Activated CD8-positive, alpha-beta memory T cell treated with anti-CD3 and anti-CD28 coated beads, Interleukin-2, amount 10 ng/mL, durations not matched to agents 7 days and 5 days (primary cell): ENCODE measurements around the gene TBXT. TPM values are rescaled to one million over a fixed set of nuclear protein-coding genes. Genes with fewer than 3 reads are reported as not detected.
"Not testable (repeated sequence)": the region's sequence is repeated elsewhere in the genome, so short reads cannot be mapped to it uniquely, and the experiment has no call there.

Experiments used
- ATAC-seq: fragments of 150-1000 bp; cut with Tn5 transposase; one replicate; pipeline ENCODE4 v1.10.0; 2021; ENCODE audit warnings: moderate library complexity
- CTCF ChIA-PET: fragments of 350-600 bp; sonication (Branson Sonifier 250); formaldehyde crosslinking; loops from one replicate; lab custom pipeline; 2021; ENCODE audit warnings: antibody characterized with exemption; lab: Charles Lee
- DNase-seq: peaks from one replicate; pipeline ENCODE4 v3.0.0-alpha.2; 2020
- H3K27ac Mint-ChIP-seq: one replicate; pipeline ENCODE4 v1.8.0; 2021; ENCODE audit warnings: mild to moderate bottlenecking, mixed read lengths
- H3K27me3 Mint-ChIP-seq: one replicate; pipeline ENCODE4 v1.8.0; 2021; ENCODE audit warnings: mixed read lengths
- H3K36me3 Mint-ChIP-seq: one replicate; pipeline ENCODE4 v1.8.0; 2021; ENCODE audit warnings: mild to moderate bottlenecking, mixed read lengths
- H3K4me1 Mint-ChIP-seq: one replicate; pipeline ENCODE4 v1.8.0; 2021; ENCODE audit warnings: mixed read lengths
- H3K4me3 Mint-ChIP-seq: one replicate; pipeline ENCODE4 v1.8.0; 2021; ENCODE audit warnings: mild to moderate bottlenecking, moderate library complexity, mixed read lengths
- H3K9me3 Mint-ChIP-seq: one replicate; pipeline ENCODE4 v1.8.0; 2022; ENCODE audit warnings: low read depth, mixed read lengths
- total RNA-seq, 2 experiments: library from RNA; stranded (reverse); gene quantifications; one replicate each; pipeline ENCODE4 v1.2.3, GENCODE V29; 2021

TBXT gene
- total RNA-seq, 2 experiments from 2014 or later: not detected

DNA sequence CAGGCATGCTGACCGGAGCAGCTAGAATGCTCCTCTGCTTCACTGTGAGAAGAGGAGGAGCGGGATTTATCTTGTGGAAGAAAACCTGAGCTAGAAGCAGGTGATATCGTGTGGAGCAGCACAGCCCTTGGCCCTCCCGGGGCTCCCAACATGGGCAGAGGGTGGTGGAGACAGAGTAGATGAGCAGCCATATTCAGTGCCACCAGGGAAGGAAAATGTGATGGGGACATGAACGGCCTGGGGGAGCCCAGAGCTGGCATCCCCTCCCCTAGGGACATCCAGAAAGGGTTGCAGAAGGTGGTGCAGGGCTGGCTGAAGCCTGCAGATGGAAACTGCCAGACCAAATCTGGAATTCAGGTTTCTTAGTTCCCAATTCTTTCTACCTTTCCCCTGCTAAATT lies 24.9 kb upstream of the TBXT start:
- H3K4me1 Mint-ChIP-seq: no peaks in the 10 kb centered on the region
- DNase-seq (no peak), ATAC-seq (no peak)

DNA sequence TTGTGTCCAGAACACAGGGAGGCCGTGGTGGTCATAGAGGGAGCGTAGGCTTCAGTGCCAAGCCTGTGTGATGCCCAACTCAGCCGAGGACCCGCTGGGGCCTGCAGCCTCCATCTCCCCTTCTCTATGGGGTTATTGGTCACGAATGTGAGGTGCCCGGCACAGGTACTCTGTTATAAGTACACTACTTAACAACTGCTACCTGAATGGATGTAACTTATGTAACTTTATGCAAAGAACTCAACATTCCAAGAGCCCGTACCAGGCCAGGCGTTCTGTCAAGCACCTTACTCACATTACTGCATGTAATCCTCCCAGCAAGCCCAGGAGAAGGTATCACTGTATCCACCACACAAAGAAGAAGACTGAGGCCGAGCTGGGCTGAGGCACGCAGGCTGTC lies 24.5 kb upstream of the TBXT start:
- no peak for ATAC-seq
- peaks cover 2% of the 10 kb centered on the region for H3K9me3 Mint-ChIP-seq
- H3K27me3 Mint-ChIP-seq: peaks cover 4% of the 10 kb centered on the region
- no peaks in the 10 kb centered on the region for H3K4me1 Mint-ChIP-seq
- no peak overlapping the region for H3K27ac Mint-ChIP-seq
- H3K4me3 Mint-ChIP-seq: no peak overlapping the region
- CTCF ChIA-PET: no interaction called here
- DNase-seq: no peak
- no peaks in the 10 kb centered on the region for H3K36me3 Mint-ChIP-seq

More for the DNA sequence above, 24.9 kb upstream of the TBXT start:
- H3K27me3 Mint-ChIP-seq: peaks cover 5% of the 10 kb centered on the region
- no peaks in the 10 kb centered on the region for H3K36me3 Mint-ChIP-seq
- no peak overlapping the region for H3K4me3 Mint-ChIP-seq
- peaks cover 2% of the 10 kb centered on the region for H3K9me3 Mint-ChIP-seq
- H3K27ac Mint-ChIP-seq: no peak overlapping the region
- CTCF ChIA-PET: no interaction called here

GRCh38 chr6:166179704-166180103 lies 12.1 kb upstream of the TBXT start:
- H3K27me3 Mint-ChIP-seq: peaks cover 24% of the 10 kb centered on the region
- H3K36me3 Mint-ChIP-seq: no peaks in the 10 kb centered on the region
- CTCF ChIA-PET: no interaction called here
- H3K27ac Mint-ChIP-seq: no peak overlapping the region
- no peak for DNase-seq
- no peak for ATAC-seq
- no peak overlapping the region for H3K4me3 Mint-ChIP-seq
- no peaks in the 10 kb centered on the region for H3K4me1 Mint-ChIP-seq
- no peaks in the 10 kb centered on the region for H3K9me3 Mint-ChIP-seq

DNA sequence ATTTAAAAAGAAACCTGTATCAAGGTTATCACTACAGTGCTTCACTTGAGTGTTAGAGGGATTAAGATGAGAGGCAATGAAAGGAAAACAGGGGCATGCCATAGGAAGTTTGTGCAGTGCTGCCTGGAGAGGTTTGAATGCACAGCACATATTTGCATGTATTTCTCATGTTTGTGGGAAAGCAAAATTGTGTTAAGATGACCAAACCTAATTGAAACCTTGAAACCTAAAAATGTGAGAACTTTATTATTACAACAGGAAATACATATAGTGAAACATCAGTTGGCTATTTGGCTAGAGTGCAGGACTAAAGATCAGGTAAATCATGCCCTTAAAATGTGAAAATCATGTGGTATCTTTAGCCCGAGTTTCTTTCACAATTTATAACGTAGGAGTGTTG lies 8.5 kb upstream of the TBXT start:
- no peaks in the 10 kb centered on the region for H3K9me3 Mint-ChIP-seq
- H3K36me3 Mint-ChIP-seq: no peaks in the 10 kb centered on the region
- DNase-seq (no peak), ATAC-seq (no peak)
- no peak overlapping the region for H3K27ac Mint-ChIP-seq
- no peak overlapping the region for H3K4me3 Mint-ChIP-seq
- CTCF ChIA-PET: no interaction called here
- H3K27me3 Mint-ChIP-seq: peaks cover 17% of the 10 kb centered on the region
- no peaks in the 10 kb centered on the region for H3K4me1 Mint-ChIP-seq

GRCh38 chr6:166175093-166175492 lies 7.4 kb upstream of the TBXT start:
- ATAC-seq, DNase-seq, CTCF ChIA-PET, H3K4me1 Mint-ChIP-seq, H3K4me3 Mint-ChIP-seq, H3K27ac Mint-ChIP-seq, H3K9me3 Mint-ChIP-seq, H3K36me3 Mint-ChIP-seq: not testable (repeated sequence)
- peaks cover 15% of the 10 kb centered on the region for H3K27me3 Mint-ChIP-seq

GRCh38 chr6:166174031-166174430 lies 6.4 kb upstream of the TBXT start:
- DNase-seq: no peak
- CTCF ChIA-PET: no interaction called here

DNA sequence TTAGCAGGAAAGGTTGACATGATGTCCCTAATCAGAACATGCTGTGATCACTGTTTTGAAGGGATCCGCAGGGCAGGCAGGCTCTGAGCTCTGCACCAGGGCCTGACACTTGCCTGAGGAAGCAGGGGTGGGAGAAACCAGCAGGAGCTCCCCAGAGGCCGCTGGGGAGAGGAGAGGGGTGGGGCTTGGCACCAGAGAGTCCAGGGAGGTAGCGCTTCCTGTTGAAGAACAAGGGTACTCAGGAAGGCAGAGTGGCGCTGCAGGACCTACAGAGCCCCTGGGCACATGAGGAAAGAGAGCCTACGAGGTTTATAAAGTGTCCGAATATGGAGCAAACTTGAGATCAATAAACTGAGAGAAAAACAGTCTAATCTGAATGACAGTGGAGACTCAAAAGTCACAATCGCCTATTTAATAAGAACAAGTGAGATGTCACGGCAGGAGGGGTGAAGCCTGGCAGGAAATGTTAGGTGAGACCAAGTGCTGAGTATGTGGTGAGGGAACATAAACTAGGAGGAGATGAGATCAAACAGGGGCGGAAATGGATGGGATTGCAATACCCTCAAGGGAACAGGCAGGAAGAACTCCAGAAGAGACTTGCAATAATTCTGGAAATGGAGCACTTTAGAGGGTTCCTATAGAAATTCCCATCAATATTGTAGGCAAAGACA lies 5.8 kb upstream of the TBXT start:
- CTCF ChIA-PET: no interaction called here
- ATAC-seq (no peak), DNase-seq (no peak)
- Mint-ChIP-seq H3K4me3 (no peak overlapping the region), H3K27ac (no peak overlapping the region), H3K27me3 (peaks cover 28% of the 10 kb centered on the region), H3K9me3 (no peaks in the 10 kb centered on the region), H3K36me3 (no peaks in the 10 kb centered on the region), H3K4me1 (peaks cover 3% of the 10 kb centered on the region)

More at GRCh38 chr6:166174031-166174430, 6.4 kb upstream of the TBXT start:
- Mint-ChIP-seq H3K36me3 (no peaks in the 10 kb centered on the region), H3K4me1 (no peaks in the 10 kb centered on the region), H3K27me3 (peaks cover 23% of the 10 kb centered on the region), H3K27ac (no peak overlapping the region), H3K4me3 (no peak overlapping the region), H3K9me3 (no peaks in the 10 kb centered on the region)
- no peak for ATAC-seq

DNA sequence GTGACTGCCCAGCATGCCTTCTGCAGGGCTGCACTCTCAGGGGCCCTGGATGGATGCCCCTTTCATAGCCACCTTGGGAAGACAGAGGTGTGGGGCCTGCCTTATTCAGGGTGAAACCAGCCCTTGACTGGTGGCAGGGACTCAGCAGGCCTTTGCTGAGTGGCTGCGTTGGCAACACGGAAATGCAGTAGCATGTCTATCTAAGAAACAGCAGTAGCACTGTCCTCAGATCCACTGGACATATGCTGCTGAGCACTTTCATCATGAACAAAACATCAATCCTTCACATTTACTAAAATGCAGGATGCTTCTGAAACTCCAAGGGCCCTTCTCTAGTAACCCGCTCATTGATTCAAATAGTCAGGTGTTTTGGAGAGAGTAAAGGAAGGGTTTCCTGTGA lies 4.9 kb upstream of the TBXT start:
- Mint-ChIP-seq H3K36me3 (no peaks in the 10 kb centered on the region), H3K4me1 (peaks cover 6% of the 10 kb centered on the region), H3K27ac (no peak overlapping the region), H3K27me3 (peaks cover 29% of the 10 kb centered on the region), H3K9me3 (no peaks in the 10 kb centered on the region), H3K4me3 (no peak overlapping the region)
- no peak for ATAC-seq
- DNase-seq: no peak
- CTCF ChIA-PET: no interaction called here

DNA sequence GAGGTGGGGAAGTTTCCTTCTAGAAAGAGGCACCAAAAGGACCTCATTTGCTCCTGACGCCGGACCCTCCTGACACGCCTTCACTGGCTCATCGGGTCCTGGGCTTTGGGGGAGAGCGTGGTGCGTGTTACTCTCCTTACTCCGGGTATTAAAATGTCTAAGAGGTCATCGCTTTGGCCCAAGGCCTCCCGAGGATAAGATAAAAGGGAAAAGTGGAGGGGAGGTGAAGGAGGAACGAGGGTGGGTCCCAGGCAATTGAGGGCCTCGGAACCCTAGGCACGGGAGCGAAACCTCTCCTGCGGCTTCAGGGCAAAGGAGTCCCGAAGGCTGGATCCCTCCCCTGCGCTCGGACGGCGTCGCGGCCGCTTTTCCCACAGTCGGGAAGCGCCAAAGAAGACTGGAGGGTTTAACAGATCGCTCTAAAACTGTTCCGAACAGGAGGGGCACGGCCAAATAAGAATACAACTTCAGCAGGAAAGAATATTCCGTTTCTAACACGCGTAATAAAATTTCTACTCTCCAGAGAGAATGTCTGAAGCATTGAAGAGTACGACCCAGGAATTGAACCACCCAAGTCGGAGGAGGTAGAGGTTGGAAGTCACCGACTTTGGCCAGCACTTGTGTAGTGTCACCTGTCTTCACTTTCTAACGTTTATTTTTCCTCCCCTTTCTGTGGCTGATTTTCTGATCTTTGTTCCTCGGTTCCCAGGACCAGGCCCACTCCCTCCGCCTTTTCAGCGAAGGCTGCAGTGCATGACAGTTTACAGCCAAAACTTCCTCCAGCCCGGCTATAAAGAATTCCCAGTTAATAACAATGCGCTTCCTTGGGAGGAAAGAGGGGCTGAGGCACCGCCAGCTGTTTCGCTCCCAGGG lies 2.1 kb upstream of the TBXT start:
- Mint-ChIP-seq H3K9me3 (no peaks in the 10 kb centered on the region), H3K27ac (no peak overlapping the region), H3K4me1 (peaks cover 6% of the 10 kb centered on the region), H3K27me3 (peaks cover 47% of the 10 kb centered on the region), H3K4me3 (no peak overlapping the region), H3K36me3 (no peaks in the 10 kb centered on the region)
- DNase-seq: no peak
- CTCF ChIA-PET: no interaction called here
- no peak for ATAC-seq

DNA sequence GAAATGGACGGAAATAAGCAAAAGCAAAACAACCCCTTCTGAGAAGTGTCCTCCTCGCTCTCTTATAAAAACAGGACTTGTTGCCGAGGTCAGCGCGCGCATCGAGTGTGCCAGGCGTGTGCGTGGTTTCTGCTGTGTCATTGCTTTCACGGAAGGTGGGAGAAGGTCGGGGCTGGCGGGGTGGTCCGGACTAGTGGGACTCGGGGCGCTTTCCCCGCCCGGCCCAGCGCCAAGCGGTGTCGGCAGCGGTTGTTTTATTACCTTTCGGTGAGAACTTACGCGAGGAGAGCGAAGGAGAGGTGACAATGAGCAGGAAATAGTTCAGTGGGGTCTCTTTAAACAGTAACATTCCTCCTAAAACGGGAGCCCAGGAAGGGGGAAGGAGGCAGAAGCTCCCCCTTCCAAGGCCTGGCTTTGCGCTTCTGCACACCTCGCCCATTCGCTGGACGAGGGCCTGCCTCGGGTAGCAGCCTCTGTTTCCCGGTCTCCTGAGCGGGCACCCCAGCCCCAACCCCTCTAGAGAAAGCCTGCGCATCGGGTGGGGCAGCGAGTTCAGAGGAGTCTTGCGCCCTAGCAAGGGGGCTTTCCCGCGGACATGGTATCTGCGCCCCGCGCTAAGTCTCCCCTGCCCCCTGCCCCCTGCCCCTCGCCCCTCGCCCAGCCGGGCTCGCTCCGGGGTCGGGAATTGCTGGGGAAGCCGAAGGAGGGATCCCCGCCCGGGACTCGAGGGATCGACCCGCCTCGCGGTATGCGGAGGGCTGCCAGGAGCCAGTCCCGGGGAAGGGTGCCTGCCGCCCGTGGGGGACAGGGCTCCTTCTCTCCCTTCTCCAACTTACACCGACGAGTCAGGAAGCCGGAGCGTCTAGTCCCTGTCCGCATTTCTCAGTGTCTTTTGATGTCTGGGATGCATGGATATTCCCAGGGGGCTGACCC lies 1.2 kb upstream of the TBXT start:
- peaks cover 6% of the 10 kb centered on the region for H3K4me1 Mint-ChIP-seq

GRCh38 chr6:166167258-166167731 lies 356 bp downstream of the TBXT start:
- Mint-ChIP-seq H3K27ac (no peak overlapping the region), H3K27me3 (peaks cover 64% of the 10 kb centered on the region), H3K4me3 (no peak overlapping the region), H3K36me3 (no peaks in the 10 kb centered on the region), H3K4me1 (peaks cover 6% of the 10 kb centered on the region), H3K9me3 (no peaks in the 10 kb centered on the region)
- no peak for DNase-seq
- no peak for ATAC-seq
- CTCF ChIA-PET: no interaction called here

More for the DNA sequence above, 1.2 kb upstream of the TBXT start:
- Mint-ChIP-seq H3K36me3 (no peaks in the 10 kb centered on the region), H3K27me3 (peaks cover 56% of the 10 kb centered on the region), H3K9me3 (no peaks in the 10 kb centered on the region), H3K27ac (no peak overlapping the region), H3K4me3 (peak overlapping the region; percentile 38)
- no peak for ATAC-seq
- no peak for DNase-seq
- CTCF ChIA-PET: no interaction called here

DNA sequence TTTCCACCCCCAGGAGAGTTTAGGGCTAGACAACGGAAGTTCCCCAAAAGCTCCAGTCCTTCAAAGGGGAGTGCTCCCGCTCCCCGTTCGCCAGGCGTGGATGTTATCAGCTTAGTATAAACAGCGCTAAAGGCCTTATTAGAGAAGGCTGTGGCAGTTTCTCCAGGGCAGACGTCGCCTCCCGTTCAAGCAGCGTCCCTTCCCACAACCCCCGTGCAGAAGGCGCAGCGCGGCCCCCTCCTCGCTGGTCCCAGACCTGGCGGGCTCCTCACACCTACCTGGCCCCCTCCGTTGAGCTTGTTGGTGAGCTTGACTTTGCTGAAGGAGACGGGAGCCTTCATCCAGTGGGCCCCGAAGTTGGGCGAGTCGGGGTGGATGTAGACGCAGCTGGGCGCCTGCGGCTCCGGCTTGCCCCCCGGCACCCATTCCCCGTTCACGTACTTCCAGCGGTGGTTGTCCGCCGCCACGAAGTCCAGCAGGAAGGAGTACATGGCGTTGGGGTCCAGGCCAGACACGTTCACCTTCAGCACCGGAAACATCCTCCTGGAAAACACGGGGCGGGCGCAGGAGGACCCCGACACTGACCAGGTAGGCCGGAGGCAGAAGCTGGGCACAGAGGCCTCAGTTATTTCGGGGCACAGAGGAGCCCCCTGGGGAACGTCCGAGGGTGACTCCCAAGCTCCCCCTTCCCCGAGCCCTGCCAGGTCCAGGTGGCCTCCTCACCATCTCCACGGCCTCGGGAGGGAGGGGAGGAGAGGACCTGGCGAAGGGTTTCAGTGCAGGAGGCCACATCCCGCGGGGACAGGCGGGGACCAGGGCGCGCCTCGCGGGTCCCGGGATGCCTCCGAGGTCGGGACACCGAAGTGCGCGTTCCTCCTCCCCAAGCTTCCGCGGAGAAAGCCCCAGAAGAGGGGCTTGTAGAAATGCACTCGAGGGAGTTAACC lies 1.1 kb downstream of the TBXT start:
- no peaks in the 10 kb centered on the region for H3K9me3 Mint-ChIP-seq
- H3K27ac Mint-ChIP-seq: peak overlapping the region; percentile 40
- no peaks in the 10 kb centered on the region for H3K36me3 Mint-ChIP-seq
- CTCF ChIA-PET: no interaction called here
- no peak overlapping the region for H3K4me3 Mint-ChIP-seq
- DNase-seq (no peak), ATAC-seq (no peak)
- peaks cover 66% of the 10 kb centered on the region for H3K27me3 Mint-ChIP-seq
- H3K4me1 Mint-ChIP-seq: peaks cover 6% of the 10 kb centered on the region
